ENCODE data around the gene ITIH6.

The ITIH6 gene

GRCh38 chrX:54711735-54712134 is 86.3 kb downstream of the ITIH6 start:
- no peak for DNase-seq (ENCODE audit: low read depth in 2 of 2)

GRCh38 chrX:54710920-54711319 is 87.1 kb downstream of the ITIH6 start:
- no peak for DNase-seq (ENCODE audit: low read depth in 2 of 2)

GRCh38 chrX:54708404-54708803 is 89.7 kb downstream of the ITIH6 start:
- no peak for DNase-seq (ENCODE audit: low read depth in 2 of 2)

Measured in stimulated activated CD4-positive, alpha-beta T cell treated with anti-CD3 and anti-CD28 coated beads, Interleukin-4, amount 100 ng/mL, for 48 hours (primary cell).